Urinary bladder (tissue), 4 donors: ENCODE results near the gene SEC23A. TPM values are rescaled to one million over a fixed set of nuclear protein-coding genes. Genes with fewer than 3 reads are reported as not detected.
"Not testable (repeated sequence)": the region's sequence is repeated elsewhere in the genome, so short reads cannot be mapped to it uniquely, and the experiment has no call there.

Source experiments
- DNase-seq: peaks from one replicate; pipeline ENCODE4 v3.0.0-alpha.2; 2015; ENCODE audit errors: extremely low spot score
- H3K27ac ChIP-seq: one replicate; pipeline ENCODE4 v1.5.1; 2013; ENCODE audit warnings: low read depth, mild to moderate bottlenecking, moderate library complexity
- H3K36me3 ChIP-seq: one replicate; pipeline ENCODE4 v1.6.1; 2013; ENCODE audit warnings: mild to moderate bottlenecking, moderate library complexity; ENCODE audit not compliant: insufficient read depth
- H3K4me1 ChIP-seq: one replicate; pipeline ENCODE4 v1.6.1; 2013; ENCODE audit warnings: mild to moderate bottlenecking, moderate library complexity; ENCODE audit not compliant: insufficient read depth
- H3K4me3 ChIP-seq: one replicate; pipeline ENCODE4 v1.5.1; 2013; ENCODE audit warnings: low read depth, low read length
- WGBS: extraction: QIAGEN DNeasy Blood & Tissue Kit; methylation state at CpG from one replicate; pipeline ENCODE4 v1.1.7; 2013; 5-methylcytosine and 5-hydroxymethylcytosine counted together
- polyA plus RNA-seq: library from polyadenylated mRNA; stranded (reverse); fragments of 200-250 nt; gene quantifications from one replicate; pipeline ENCODE4 v1.2.3, GENCODE V29; 2013
- total RNA-seq: library from RNA; depleted of rRNA; stranded (reverse); fragments of >200 nt; gene quantifications from one replicate; pipeline ENCODE4 v1.2.3, GENCODE V29; 2014
- donor health status: healthy with polysubstance abuse.
- donor health status: healthy.

Gene SEC23A
- total and polyA plus RNA-seq, 2 donors: 67.2 to 318 TPM

GRCh38 chr14:39033371-39033770 lies 69.7 kb downstream of the SEC23A start:
- no peak overlapping the region for H3K4me3 ChIP-seq
- H3K27ac ChIP-seq: no peak overlapping the region
- WGBS: 75% methylated on average over 4 of the region's 4 CpGs
- no peaks in the 10 kb centered on the region for H3K4me1 ChIP-seq
- peaks cover 2% of the 10 kb centered on the region for H3K36me3 ChIP-seq
- no peak for DNase-seq

- Histone ChIP-seq H3K4me1 (peaks cover 3% of the 10 kb centered on the region), H3K27ac (no peak overlapping the region), H3K36me3 (peaks cover 2% of the 10 kb centered on the region), H3K4me3 (no peak overlapping the region)
- DNase-seq: no peak
- WGBS: 95% methylated on average over 10 of the region's 10 CpGs
Observed at GRCh38 chr14:39030209-39030608, 72.8 kb downstream of the SEC23A start.

- H3K4me1 ChIP-seq: peaks cover 3% of the 10 kb centered on the region
- 79% methylated on average over 8 of the region's 8 CpGs for WGBS
- no peak overlapping the region for H3K27ac ChIP-seq
- no peak for DNase-seq
- H3K36me3 ChIP-seq: peaks cover 2% of the 10 kb centered on the region
- H3K4me3 ChIP-seq: no peak overlapping the region
Observed at GRCh38 chr14:39029789-39030188, 73.2 kb downstream of the SEC23A start.

- Histone ChIP-seq H3K4me1 (peaks cover 3% of the 10 kb centered on the region), H3K27ac (no peak overlapping the region), H3K4me3 (no peak overlapping the region), H3K36me3 (peaks cover 2% of the 10 kb centered on the region)
- no peak for DNase-seq
Observed at GRCh38 chr14:39028620-39029019, 74.4 kb downstream of the SEC23A start.

GRCh38 chr14:39025810-39026627 lies 77.0 kb downstream of the SEC23A start:
- WGBS: 60% methylated on average over 3 of the region's 3 CpGs

GRCh38 chr14:39025250-39025809 lies 77.7 kb downstream of the SEC23A start:
- H3K4me1 ChIP-seq: peaks cover 3% of the 10 kb centered on the region

More at GRCh38 chr14:39025810-39026627, 77.0 kb downstream of the SEC23A start:
- no peak overlapping the region for H3K4me3 ChIP-seq
- H3K4me1 ChIP-seq: peaks cover 3% of the 10 kb centered on the region
- H3K27ac ChIP-seq: no peak overlapping the region
- H3K36me3 ChIP-seq: no peaks in the 10 kb centered on the region
- DNase-seq: no peak

GRCh38 chr14:39023939-39024871 lies 78.8 kb downstream of the SEC23A start:
- no peak overlapping the region for H3K27ac ChIP-seq
- H3K4me3 ChIP-seq: no peak overlapping the region
- 92% methylated on average over 12 of the region's 12 CpGs for WGBS
- DNase-seq: no peak
- H3K4me1 ChIP-seq: peaks cover 3% of the 10 kb centered on the region
- no peaks in the 10 kb centered on the region for H3K36me3 ChIP-seq

More at GRCh38 chr14:39025250-39025809, 77.7 kb downstream of the SEC23A start:
- H3K27ac ChIP-seq: no peak overlapping the region
- WGBS: 79% methylated on average over 3 of the region's 3 CpGs
- no peak for DNase-seq
- H3K4me3 ChIP-seq: no peak overlapping the region
- H3K36me3 ChIP-seq: no peaks in the 10 kb centered on the region

GRCh38 chr14:39017096-39018016 lies 85.7 kb downstream of the SEC23A start:
- H3K4me3 ChIP-seq, DNase-seq, H3K36me3 ChIP-seq, H3K4me1 ChIP-seq, H3K27ac ChIP-seq: not testable (repeated sequence)
- WGBS: 66% methylated on average over 32 of the region's 33 CpGs

- Histone ChIP-seq H3K4me3 (no peak overlapping the region), H3K4me1 (no peaks in the 10 kb centered on the region), H3K36me3 (no peaks in the 10 kb centered on the region), H3K27ac (no peak overlapping the region)
- no peak for DNase-seq
- WGBS: 69% methylated on average over 4 of the region's 4 CpGs
Observed at GRCh38 chr14:39016733-39017095, 86.3 kb downstream of the SEC23A start.

- H3K27ac ChIP-seq: no peak overlapping the region
- H3K4me3 ChIP-seq: no peak overlapping the region
- DNase-seq: no peak
- H3K4me1 ChIP-seq: no peaks in the 10 kb centered on the region
- no peaks in the 10 kb centered on the region for H3K36me3 ChIP-seq
- 92% methylated on average over 3 of the region's 3 CpGs for WGBS
Observed at GRCh38 chr14:39015964-39016577, 87.0 kb downstream of the SEC23A start.

GRCh38 chr14:39015360-39015961 lies 87.6 kb downstream of the SEC23A start:
- no peaks in the 10 kb centered on the region for H3K36me3 ChIP-seq
- WGBS: 31% methylated on average over 5 of the region's 5 CpGs
- DNase-seq: no peak
- H3K4me3 ChIP-seq: no peak overlapping the region
- no peak overlapping the region for H3K27ac ChIP-seq
- no peaks in the 10 kb centered on the region for H3K4me1 ChIP-seq

GRCh38 chr14:39014460-39014859 lies 88.6 kb downstream of the SEC23A start:
- no peak for DNase-seq
- Histone ChIP-seq H3K4me3 (no peak overlapping the region), H3K36me3 (no peaks in the 10 kb centered on the region), H3K4me1 (no peaks in the 10 kb centered on the region), H3K27ac (no peak overlapping the region)
- 86% methylated on average over 1 of the region's 1 CpG for WGBS
